ENCODE measurements around the gene C3orf38. TPM values are rescaled to one million over a fixed set of nuclear protein-coding genes. Genes with fewer than 3 reads are reported as not detected.

Gene C3orf38
- total RNA-seq, 1 experiment from 2014 or later: 24.1 TPM

DNA sequence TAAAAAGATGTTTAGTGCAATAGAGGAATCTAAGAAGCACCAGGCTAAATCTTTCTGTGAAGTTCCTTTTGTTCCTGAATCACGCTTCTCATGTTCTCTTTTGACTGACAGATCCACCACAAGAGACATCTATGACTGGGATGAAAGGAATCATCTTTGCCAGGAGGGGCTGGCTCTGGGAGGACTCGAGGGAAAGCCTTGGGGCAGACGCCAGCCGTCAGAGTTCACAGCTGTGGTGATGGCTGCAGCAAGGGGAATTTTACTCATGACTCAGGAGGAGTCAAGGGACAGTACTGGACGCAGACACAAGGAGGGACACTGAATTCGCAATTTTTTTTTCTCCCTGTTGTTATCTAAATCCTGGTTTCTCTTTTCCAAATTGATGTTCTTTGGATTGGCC lies 38.7 kb downstream of the C3orf38 start:
- POLR2A ChIA-PET: no interaction called here
- CTCF ChIA-PET: no interaction called here
- H3K27me3 Mint-ChIP-seq (ENCODE audit: low read depth): peaks cover 14% of the 10 kb centered on the region
- H3K4me1 Mint-ChIP-seq: peaks cover 22% of the 10 kb centered on the region
- ATAC-seq (no peak), DNase-seq (ENCODE audit: low spot score) (no peak)
- peaks cover 64% of the 10 kb centered on the region for H3K9me3 Mint-ChIP-seq
- TF ChIP-seq, protein P1, sequence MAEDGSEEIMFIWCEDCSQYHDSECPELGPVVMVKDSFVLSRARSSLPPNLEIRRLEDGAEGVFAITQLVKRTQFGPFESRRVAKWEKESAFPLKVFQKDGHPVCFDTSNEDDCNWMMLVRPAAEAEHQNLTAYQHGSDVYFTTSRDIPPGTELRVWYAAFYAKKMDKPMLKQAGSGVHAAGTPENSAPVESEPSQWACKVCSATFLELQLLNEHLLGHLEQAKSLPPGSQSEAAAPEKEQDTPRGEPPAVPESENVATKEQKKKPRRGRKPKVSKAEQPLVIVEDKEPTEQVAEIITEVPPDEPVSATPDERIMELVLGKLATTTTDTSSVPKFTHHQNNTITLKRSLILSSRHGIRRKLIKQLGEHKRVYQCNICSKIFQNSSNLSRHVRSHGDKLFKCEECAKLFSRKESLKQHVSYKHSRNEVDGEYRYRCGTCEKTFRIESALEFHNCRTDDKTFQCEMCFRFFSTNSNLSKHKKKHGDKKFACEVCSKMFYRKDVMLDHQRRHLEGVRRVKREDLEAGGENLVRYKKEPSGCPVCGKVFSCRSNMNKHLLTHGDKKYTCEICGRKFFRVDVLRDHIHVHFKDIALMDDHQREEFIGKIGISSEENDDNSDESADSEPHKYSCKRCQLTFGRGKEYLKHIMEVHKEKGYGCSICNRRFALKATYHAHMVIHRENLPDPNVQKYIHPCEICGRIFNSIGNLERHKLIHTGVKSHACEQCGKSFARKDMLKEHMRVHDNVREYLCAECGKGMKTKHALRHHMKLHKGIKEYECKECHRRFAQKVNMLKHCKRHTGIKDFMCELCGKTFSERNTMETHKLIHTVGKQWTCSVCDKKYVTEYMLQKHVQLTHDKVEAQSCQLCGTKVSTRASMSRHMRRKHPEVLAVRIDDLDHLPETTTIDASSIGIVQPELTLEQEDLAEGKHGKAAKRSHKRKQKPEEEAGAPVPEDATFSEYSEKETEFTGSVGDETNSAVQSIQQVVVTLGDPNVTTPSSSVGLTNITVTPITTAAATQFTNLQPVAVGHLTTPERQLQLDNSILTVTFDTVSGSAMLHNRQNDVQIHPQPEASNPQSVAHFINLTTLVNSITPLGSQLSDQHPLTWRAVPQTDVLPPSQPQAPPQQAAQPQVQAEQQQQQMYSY (CRISPR knock-in tag; IDR thresholded peaks at IDR 0.05): no peak
- TF ChIP-seq ZNF423 (CRISPR knock-in tag; IDR thresholded peaks at IDR 0.05): no peak
- no peak for TF ChIP-seq ZNF671 (CRISPR knock-in tag; IDR thresholded peaks at IDR 0.05)
- TF ChIP-seq IRF2 (CRISPR knock-in tag; IDR thresholded peaks at IDR 0.05; ENCODE audit: borderline replicate concordance, low read depth): no peak
- TF ChIP-seq, protein P2, sequence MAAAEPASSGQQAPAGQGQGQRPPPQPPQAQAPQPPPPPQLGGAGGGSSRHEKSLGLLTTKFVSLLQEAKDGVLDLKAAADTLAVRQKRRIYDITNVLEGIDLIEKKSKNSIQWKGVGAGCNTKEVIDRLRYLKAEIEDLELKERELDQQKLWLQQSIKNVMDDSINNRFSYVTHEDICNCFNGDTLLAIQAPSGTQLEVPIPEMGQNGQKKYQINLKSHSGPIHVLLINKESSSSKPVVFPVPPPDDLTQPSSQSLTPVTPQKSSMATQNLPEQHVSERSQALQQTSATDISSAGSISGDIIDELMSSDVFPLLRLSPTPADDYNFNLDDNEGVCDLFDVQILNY (CRISPR knock-in tag; IDR thresholded peaks at IDR 0.05): no peak
- TF ChIP-seq NFYB (CRISPR knock-in tag; conservative IDR thresholded peaks at IDR 0.05; ENCODE audit: low read depth): no peak
- TF ChIP-seq, protein P3, sequence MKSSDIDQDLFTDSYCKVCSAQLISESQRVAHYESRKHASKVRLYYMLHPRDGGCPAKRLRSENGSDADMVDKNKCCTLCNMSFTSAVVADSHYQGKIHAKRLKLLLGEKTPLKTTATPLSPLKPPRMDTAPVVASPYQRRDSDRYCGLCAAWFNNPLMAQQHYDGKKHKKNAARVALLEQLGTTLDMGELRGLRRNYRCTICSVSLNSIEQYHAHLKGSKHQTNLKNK (CRISPR knock-in tag; IDR thresholded peaks at IDR 0.05): no peak
- TF ChIP-seq CREB1 (CRISPR knock-in tag; IDR thresholded peaks at IDR 0.05): no peak
- H3K36me3 Mint-ChIP-seq: peaks cover 44% of the 10 kb centered on the region
- H3K4me3 Mint-ChIP-seq: no peak overlapping the region
- no peak overlapping the region for H3K27ac Mint-ChIP-seq

DNA sequence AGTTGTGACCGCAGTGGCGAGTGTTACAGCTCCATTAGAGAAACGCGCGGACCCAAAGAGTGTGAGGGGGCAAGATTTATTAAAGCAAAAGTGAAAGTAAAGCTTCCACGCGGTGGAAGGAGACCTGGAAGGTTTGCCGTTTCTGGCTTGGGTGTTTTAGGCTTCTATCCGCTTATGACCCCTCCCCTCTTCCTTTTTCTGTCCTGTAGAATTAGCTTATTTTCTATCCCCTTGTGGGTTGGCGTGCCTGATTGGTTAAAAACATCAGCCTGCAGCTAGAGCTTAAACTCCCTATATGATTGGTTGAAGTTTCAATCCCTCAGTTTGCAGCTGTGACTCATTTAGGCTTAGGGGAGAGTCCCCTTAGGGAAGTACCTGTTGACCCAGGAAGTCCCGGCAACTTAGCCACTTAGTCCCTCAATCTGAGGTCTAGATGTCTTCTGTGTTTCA lies 39.6 kb downstream of the C3orf38 start:
- Mint-ChIP-seq H3K4me1 (peaks cover 26% of the 10 kb centered on the region), H3K27ac (no peak overlapping the region), H3K9me3 (peaks cover 65% of the 10 kb centered on the region), H3K27me3 (ENCODE audit: low read depth) (peaks cover 7% of the 10 kb centered on the region; the same call in 1 of the 2 replicates), H3K4me3 (no peak overlapping the region), H3K36me3 (peaks cover 44% of the 10 kb centered on the region)
- ChIA-PET POLR2A (interaction anchor here (0.6 kb wide), 1 partner anchor 540 kb away, joined by 3 read pairs; no protein-coding TSS in a partner anchor), CTCF (no interaction called here)
- DNase-seq (ENCODE audit: low spot score) (no peak), ATAC-seq (no peak)
- TF ChIP-seq GTF2I (CRISPR knock-in tag; conservative IDR thresholded peaks at IDR 0.05) (no peak), SOX15 (CRISPR knock-in tag; IDR thresholded peaks at IDR 0.05) (no peak), GABPB1 (CRISPR knock-in tag; IDR thresholded peaks at IDR 0.05) (no peak), NR2C2 (CRISPR knock-in tag; IDR thresholded peaks at IDR 0.05) (no peak), ZNF219 (CRISPR knock-in tag; IDR thresholded peaks at IDR 0.05; ENCODE audit: borderline replicate concordance) (no peak), ZNF263 (CRISPR knock-in tag; IDR thresholded peaks at IDR 0.05; ENCODE audit: low read depth) (no peak), TCF7 (CRISPR knock-in tag; IDR thresholded peaks at IDR 0.05; ENCODE audit: low read depth) (no peak)
- TF ChIP-seq, protein P4, sequence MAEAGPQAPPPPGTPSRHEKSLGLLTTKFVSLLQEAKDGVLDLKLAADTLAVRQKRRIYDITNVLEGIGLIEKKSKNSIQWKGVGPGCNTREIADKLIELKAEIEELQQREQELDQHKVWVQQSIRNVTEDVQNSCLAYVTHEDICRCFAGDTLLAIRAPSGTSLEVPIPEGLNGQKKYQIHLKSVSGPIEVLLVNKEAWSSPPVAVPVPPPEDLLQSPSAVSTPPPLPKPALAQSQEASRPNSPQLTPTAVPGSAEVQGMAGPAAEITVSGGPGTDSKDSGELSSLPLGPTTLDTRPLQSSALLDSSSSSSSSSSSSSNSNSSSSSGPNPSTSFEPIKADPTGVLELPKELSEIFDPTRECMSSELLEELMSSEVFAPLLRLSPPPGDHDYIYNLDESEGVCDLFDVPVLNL (CRISPR knock-in tag; IDR thresholded peaks at IDR 0.05; ENCODE audit: borderline replicate concordance, low read depth): no peak

DNA sequence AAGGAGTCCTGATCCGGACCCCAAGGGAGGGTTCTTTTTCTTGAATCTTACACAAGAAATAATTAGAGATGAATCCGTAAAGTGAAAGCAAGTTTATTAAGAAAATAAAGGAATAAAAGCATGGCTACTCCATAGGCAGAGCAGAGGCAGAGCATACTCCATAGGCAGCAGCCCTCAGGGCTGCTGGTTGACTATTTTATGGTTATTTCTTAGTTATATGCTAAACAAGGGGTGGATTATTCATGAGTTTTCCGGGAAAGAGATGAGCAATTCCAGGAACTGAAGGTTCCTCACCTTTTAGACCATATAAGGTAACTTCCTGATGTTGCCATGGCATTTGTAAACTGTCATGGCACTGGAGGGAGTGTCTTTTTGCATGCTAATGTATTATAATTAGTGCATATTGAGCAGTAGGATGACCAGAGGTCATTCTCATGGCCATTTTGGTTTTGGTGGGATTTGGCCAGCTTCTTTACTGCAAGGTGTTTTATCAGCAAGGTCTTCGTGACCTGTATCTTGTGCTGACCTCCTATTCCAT lies 42.2 kb downstream of the C3orf38 start:
- H3K4me1 Mint-ChIP-seq: peaks cover 37% of the 10 kb centered on the region
- no peak overlapping the region for H3K27ac Mint-ChIP-seq
- peaks cover 32% of the 10 kb centered on the region for H3K36me3 Mint-ChIP-seq
- H3K4me3 Mint-ChIP-seq: no peak overlapping the region
- ChIA-PET POLR2A (no interaction called here), CTCF (no interaction called here)
- H3K9me3 Mint-ChIP-seq: peaks cover 51% of the 10 kb centered on the region
- ATAC-seq (peak; percentile 54), DNase-seq (ENCODE audit: low spot score) (no peak)
- H3K27me3 Mint-ChIP-seq (ENCODE audit: low read depth): no peaks in the 10 kb centered on the region
- TF ChIP-seq OVOL2 (CRISPR knock-in tag; IDR thresholded peaks at IDR 0.05; ENCODE audit: borderline replicate concordance): no peak
- TF ChIP-seq ESRRA (CRISPR knock-in tag; IDR thresholded peaks at IDR 0.05; ENCODE audit: borderline replicate concordance): no peak
- TF ChIP-seq ZNF416 (CRISPR knock-in tag; IDR thresholded peaks at IDR 0.05): no peak
- no peak for TF ChIP-seq ETV6 (CRISPR knock-in tag; IDR thresholded peaks at IDR 0.05)
- TF ChIP-seq ZNF671 (CRISPR knock-in tag; IDR thresholded peaks at IDR 0.05): no peak
- TF ChIP-seq, protein P5, sequence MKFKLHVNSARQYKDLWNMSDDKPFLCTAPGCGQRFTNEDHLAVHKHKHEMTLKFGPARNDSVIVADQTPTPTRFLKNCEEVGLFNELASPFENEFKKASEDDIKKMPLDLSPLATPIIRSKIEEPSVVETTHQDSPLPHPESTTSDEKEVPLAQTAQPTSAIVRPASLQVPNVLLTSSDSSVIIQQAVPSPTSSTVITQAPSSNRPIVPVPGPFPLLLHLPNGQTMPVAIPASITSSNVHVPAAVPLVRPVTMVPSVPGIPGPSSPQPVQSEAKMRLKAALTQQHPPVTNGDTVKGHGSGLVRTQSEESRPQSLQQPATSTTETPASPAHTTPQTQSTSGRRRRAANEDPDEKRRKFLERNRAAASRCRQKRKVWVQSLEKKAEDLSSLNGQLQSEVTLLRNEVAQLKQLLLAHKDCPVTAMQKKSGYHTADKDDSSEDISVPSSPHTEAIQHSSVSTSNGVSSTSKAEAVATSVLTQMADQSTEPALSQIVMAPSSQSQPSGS (CRISPR knock-in tag; IDR thresholded peaks at IDR 0.05; ENCODE audit: borderline replicate concordance, low read depth): no peak
- TF ChIP-seq, protein P3 (CRISPR knock-in tag; IDR thresholded peaks at IDR 0.05): no peak
- TF ChIP-seq, protein P6, sequence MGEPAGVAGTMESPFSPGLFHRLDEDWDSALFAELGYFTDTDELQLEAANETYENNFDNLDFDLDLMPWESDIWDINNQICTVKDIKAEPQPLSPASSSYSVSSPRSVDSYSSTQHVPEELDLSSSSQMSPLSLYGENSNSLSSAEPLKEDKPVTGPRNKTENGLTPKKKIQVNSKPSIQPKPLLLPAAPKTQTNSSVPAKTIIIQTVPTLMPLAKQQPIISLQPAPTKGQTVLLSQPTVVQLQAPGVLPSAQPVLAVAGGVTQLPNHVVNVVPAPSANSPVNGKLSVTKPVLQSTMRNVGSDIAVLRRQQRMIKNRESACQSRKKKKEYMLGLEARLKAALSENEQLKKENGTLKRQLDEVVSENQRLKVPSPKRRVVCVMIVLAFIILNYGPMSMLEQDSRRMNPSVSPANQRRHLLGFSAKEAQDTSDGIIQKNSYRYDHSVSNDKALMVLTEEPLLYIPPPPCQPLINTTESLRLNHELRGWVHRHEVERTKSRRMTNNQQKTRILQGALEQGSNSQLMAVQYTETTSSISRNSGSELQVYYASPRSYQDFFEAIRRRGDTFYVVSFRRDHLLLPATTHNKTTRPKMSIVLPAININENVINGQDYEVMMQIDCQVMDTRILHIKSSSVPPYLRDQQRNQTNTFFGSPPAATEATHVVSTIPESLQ (CRISPR knock-in tag; IDR thresholded peaks at IDR 0.05): no peak

Data from WTC11 (cell line).